CD4-positive, alpha-beta T cell treated with Interleukin-4 for 1 hour (primary cell): ENCODE results near the gene GUCY2C.
"Not testable (repeated sequence)": the region's sequence is repeated elsewhere in the genome, so short reads cannot be mapped to it uniquely, and the experiment has no call there.

Source experiments
- DNase-seq, 2 donors: peaks; one replicate each; pipeline ENCODE4 v3.0.0-alpha.2; 2020 to 2022

GUCY2C gene

GRCh38 chr12:14696265-14696741, at the start of gene GUCY2C:
Gene GUCY2C, minus strand, starts transcription at chr12:14696599. Its CDS starts 151 bp downstream, at chr12:14696448.
- DNase-seq, result no peak

GRCh38 chr12:14743061-14743460, 46.7 kb upstream of the GUCY2C start:
- no peak for DNase-seq

- no peak for DNase-seq
Measured at GRCh38 chr12:14741942-14742341, 45.5 kb upstream of the GUCY2C start.

- DNase-seq, result no peak
Measured at GRCh38 chr12:14741153-14741552, 44.8 kb upstream of the GUCY2C start.

- DNase-seq, result not testable (repeated sequence)
Measured at GRCh38 chr12:14736441-14736840, 40.0 kb upstream of the GUCY2C start.

- DNase-seq, result no peak
Measured at GRCh38 chr12:14731821-14732220, 35.4 kb upstream of the GUCY2C start.

- no peak for DNase-seq
Measured at GRCh38 chr12:14729586-14729985, 33.2 kb upstream of the GUCY2C start.

- peak; percentile 56 to 73 for DNase-seq
Measured at GRCh38 chr12:14723763-14724162, 27.4 kb upstream of the GUCY2C start.

- DNase-seq, result peak; percentile 42 to 69
Measured at GRCh38 chr12:14716848-14717444, 20.5 kb upstream of the GUCY2C start.

- no peak for DNase-seq
Measured at GRCh38 chr12:14714437-14714836, 18.0 kb upstream of the GUCY2C start.

- no peak for DNase-seq
Measured at GRCh38 chr12:14710632-14711320, 14.4 kb upstream of the GUCY2C start.

GRCh38 chr12:14701809-14702568, 5.6 kb upstream of the GUCY2C start:
- no peak for DNase-seq

GRCh38 chr12:14700935-14701334, 4.5 kb upstream of the GUCY2C start:
- no peak for DNase-seq

GRCh38 chr12:14699923-14700322, 3.5 kb upstream of the GUCY2C start:
- no peak for DNase-seq

GRCh38 chr12:14698555-14698954, 2.2 kb upstream of the GUCY2C start:
- no peak for DNase-seq

- DNase-seq, result no peak
Measured at GRCh38 chr12:14695715-14696141, 671 bp downstream of the GUCY2C start.

GRCh38 chr12:14694970-14695369, 1.4 kb downstream of the GUCY2C start:
- no peak for DNase-seq

- no peak for DNase-seq
Measured at GRCh38 chr12:14694145-14694714, 2.2 kb downstream of the GUCY2C start.

- no peak for DNase-seq
Measured at GRCh38 chr12:14693116-14693515, 3.3 kb downstream of the GUCY2C start.

- peak; percentile 17 to 62 for DNase-seq
Measured at GRCh38 chr12:14691560-14691959, 4.8 kb downstream of the GUCY2C start.

- no peak for DNase-seq
Measured at GRCh38 chr12:14689996-14690395, 6.4 kb downstream of the GUCY2C start.

GRCh38 chr12:14689144-14689543, 7.3 kb downstream of the GUCY2C start:
- no peak for DNase-seq

GRCh38 chr12:14682231-14682630, 14.2 kb downstream of the GUCY2C start:
- DNase-seq, result not testable (repeated sequence)
